Mesenchymal stem cell (in vitro differentiated cells and primary cell): ENCODE measurements around the gene DOCK6.
A peak's percentile ranks its signal among the peaks of the same experiment; 100 is the strongest.

Experiments
- DNase-seq: peaks from one replicate; pipeline ENCODE4 v3.0.0-alpha.2; 2013
- H2AFZ ChIP-seq: one replicate; pipeline ENCODE4 v1.6.1; 2013; ENCODE audit warnings: low read depth, mild to moderate bottlenecking, control low read depth, inconsistent platforms, low read length, moderate library complexity
- H2AK5ac ChIP-seq: 2 replicates; pipeline ENCODE4 v1.6.1; 2013; ENCODE audit warnings: low read length, moderate library complexity, mild to moderate bottlenecking, inconsistent platforms; ENCODE audit not compliant: severe bottlenecking
- H2BK120ac ChIP-seq: one replicate; pipeline ENCODE4 v1.6.1; 2013; ENCODE audit warnings: low read depth, mild to moderate bottlenecking, inconsistent platforms, low read length, moderate library complexity
- H2BK12ac ChIP-seq, 2 experiments: one replicate each; pipeline ENCODE4 v1.6.1; 2013; ENCODE audit warnings: inconsistent platforms in 2 of 2, low read length in 2 of 2, mild to moderate bottlenecking in 2 of 2, moderate library complexity in 2 of 2, control low read depth in 1 of 2
- H2BK15ac ChIP-seq: one replicate; pipeline ENCODE4 v1.6.1; 2013; ENCODE audit warnings: mild to moderate bottlenecking, low read depth, inconsistent platforms; ENCODE audit not compliant: poor library complexity, severe bottlenecking
- H2BK5ac ChIP-seq: 2 replicates; pipeline ENCODE4 v1.6.1; 2013; ENCODE audit warnings: low read depth, mild to moderate bottlenecking, low read length, control low read depth, inconsistent platforms; ENCODE audit not compliant: poor library complexity, severe bottlenecking
- H3K14ac ChIP-seq, 2 experiments: one replicate each; pipeline ENCODE4 v1.6.1; 2013; ENCODE audit warnings: inconsistent platforms in 2 of 2, low read length in 2 of 2, control low read depth in 1 of 2, mild to moderate bottlenecking in 1 of 2, moderate library complexity in 1 of 2
- H3K18ac ChIP-seq, 2 experiments: one replicate each; pipeline ENCODE4 v1.6.1; 2013; ENCODE audit warnings: inconsistent platforms in 2 of 2, low read length in 2 of 2, control low read depth in 1 of 2, low read depth in 1 of 2, mild to moderate bottlenecking in 1 of 2
- H3K23ac ChIP-seq, 2 experiments: one replicate each; pipeline ENCODE4 v1.6.1; 2013; ENCODE audit warnings: inconsistent platforms in 2 of 2, low read length in 2 of 2, mild to moderate bottlenecking in 2 of 2, moderate library complexity in 2 of 2, control low read depth in 1 of 2
- H3K27ac ChIP-seq: 2 replicates; pipeline ENCODE4 v1.5.1; 2013; ENCODE audit warnings: mild to moderate bottlenecking, moderate library complexity, low read length, control low read depth, inconsistent platforms; ENCODE audit not compliant: poor library complexity, severe bottlenecking
- H3K27me3 ChIP-seq, 2 experiments: 2 replicates each; pipeline versions ENCODE4 v1.6.1 to v1.7.0; 2013; ENCODE audit warnings: low read length in 2 of 2, mild to moderate bottlenecking in 2 of 2, moderate library complexity in 2 of 2, control low read depth in 1 of 2, inconsistent platforms in 1 of 2; ENCODE audit not compliant: control insufficient read depth in 1 of 2, insufficient read depth in 1 of 2
- H3K36me3 ChIP-seq, 2 experiments: 2 replicates each; pipeline versions ENCODE4 v1.6.1 to v1.7.0; 2013; ENCODE audit warnings: low read length in 2 of 2, control low read depth in 1 of 2, inconsistent platforms in 1 of 2, low read depth in 1 of 2, mild to moderate bottlenecking in 1 of 2; ENCODE audit not compliant: insufficient read depth in 2 of 2, control insufficient read depth in 1 of 2
- H3K4ac ChIP-seq, 2 experiments: one replicate each; pipeline ENCODE4 v1.6.1; 2013; ENCODE audit warnings: inconsistent platforms in 2 of 2, low read length in 2 of 2, mild to moderate bottlenecking in 2 of 2, moderate library complexity in 2 of 2, control low read depth in 1 of 2, low read depth in 1 of 2
- H3K4me1 ChIP-seq: 2 replicates; pipeline ENCODE4 v1.6.1; 2013; ENCODE audit warnings: low read depth, low read length, control low read depth; ENCODE audit not compliant: control insufficient read depth, insufficient read depth
- H3K4me2 ChIP-seq: 2 replicates; pipeline ENCODE4 v1.6.1; 2013; ENCODE audit warnings: low read length, mild to moderate bottlenecking, inconsistent platforms; ENCODE audit not compliant: poor library complexity, severe bottlenecking
- H3K4me3 ChIP-seq, 2 experiments: 2 replicates each; pipeline versions ENCODE4 v1.5.1 to v1.7.0; 2013; ENCODE audit warnings: low read length in 2 of 2, mild to moderate bottlenecking in 2 of 2, control low read depth in 1 of 2, low read depth in 1 of 2; ENCODE audit not compliant: insufficient read depth in 1 of 2
- H3K79me1 ChIP-seq: replicated peaks from 2 replicates; pipeline ENCODE4 v1.6.1; 2013; ENCODE audit warnings: mild to moderate bottlenecking, control low read depth, low read length, inconsistent platforms; ENCODE audit not compliant: poor library complexity, severe bottlenecking
- H3K9ac ChIP-seq: 2 replicates; pipeline ENCODE4 v1.7.0; 2013; ENCODE audit warnings: mild to moderate bottlenecking, low read length, moderate library complexity
- H3K9me3 ChIP-seq: 2 replicates; pipeline ENCODE4 v1.7.0; 2013; ENCODE audit warnings: mild to moderate bottlenecking, low read length; ENCODE audit not compliant: control insufficient read depth
- H4K8ac ChIP-seq: one replicate; pipeline ENCODE4 v1.6.1; 2013; ENCODE audit warnings: inconsistent platforms, mild to moderate bottlenecking, low read length, moderate library complexity
- H4K91ac ChIP-seq: one replicate; pipeline ENCODE4 v1.6.1; 2013; ENCODE audit warnings: mild to moderate bottlenecking, low read length, inconsistent platforms
- WGBS: methylation state at CpG from one replicate; pipeline ENCODE4 v1.1.7; 2013; ENCODE audit warnings: mixed read lengths; 5-methylcytosine and 5-hydroxymethylcytosine counted together

Gene DOCK6

GRCh38 chr19:11265785-11266236 is 3.5 kb upstream of the DOCK6 start:
- Histone ChIP-seq H3K27ac (no peak overlapping the region), H4K91ac (peak overlapping the region; percentile 72), H2BK15ac (no peak overlapping the region), H2BK12ac (peak overlapping the region in 1 of 2 experiments; percentile 69), H3K27me3 (peaks cover 0 to 3% of the 10 kb centered on the region in 2 experiments), H2AFZ (no peak overlapping the region), H2BK5ac (no peak overlapping the region), H4K8ac (no peak overlapping the region), H2AK5ac (no peak overlapping the region), H2BK120ac (no peak overlapping the region), H3K14ac (peak overlapping the region in 1 of 2 experiments; percentile 20), H3K79me1 (peaks cover 10% of the 10 kb centered on the region), H3K9me3 (no peaks in the 10 kb centered on the region), H3K9ac (no peak overlapping the region), H3K4me2 (no peak overlapping the region), H3K4me1 (peaks cover 21% of the 10 kb centered on the region), H3K4me3 (no peak overlapping the region), H3K18ac (peak overlapping the region in 1 of 2 experiments; percentile 2), H3K36me3 (no peaks in the 10 kb centered on the region), H3K4ac (no peak overlapping the region), H3K23ac (no peak overlapping the region)
- DNase-seq: no peak
- WGBS: 69% methylated on average over 10 of the region's 11 CpGs

- H2BK12ac ChIP-seq: peak overlapping the region; percentile 12 to 69
- peaks cover 0 to 3% of the 10 kb centered on the region in 2 experiments for H3K27me3 ChIP-seq
- H2AK5ac ChIP-seq: no peak overlapping the region
- no peak overlapping the region for H3K4ac ChIP-seq
- DNase-seq: no peak
- no peak overlapping the region for H2BK5ac ChIP-seq
- H2BK15ac ChIP-seq: peak overlapping the region; percentile 49
- 88% methylated on average over 6 of the region's 6 CpGs for WGBS
- H3K4me1 ChIP-seq: peaks cover 21% of the 10 kb centered on the region
- H4K8ac ChIP-seq: no peak overlapping the region
- H3K9me3 ChIP-seq: no peaks in the 10 kb centered on the region
- H3K79me1 ChIP-seq: peaks cover 10% of the 10 kb centered on the region
- H3K4me2 ChIP-seq: no peak overlapping the region
- no peak overlapping the region for H3K9ac ChIP-seq
- no peak overlapping the region for H3K18ac ChIP-seq
- H2BK120ac ChIP-seq: no peak overlapping the region
- H3K14ac ChIP-seq: peak overlapping the region in 1 of 2 experiments; percentile 20
- H2AFZ ChIP-seq: no peak overlapping the region
- H3K27ac ChIP-seq: no peak overlapping the region
- no peaks in the 10 kb centered on the region for H3K36me3 ChIP-seq
- H4K91ac ChIP-seq: no peak overlapping the region
- H3K4me3 ChIP-seq: no peak overlapping the region
- no peak overlapping the region for H3K23ac ChIP-seq
Observed at GRCh38 chr19:11265177-11265784, 3.0 kb upstream of the DOCK6 start.

- Histone ChIP-seq H2BK120ac (no peak overlapping the region), H4K91ac (peak overlapping the region; percentile 74), H3K4me3 (no peak overlapping the region), H3K9ac (no peak overlapping the region), H3K4me1 (peaks cover 21% of the 10 kb centered on the region), H2AK5ac (no peak overlapping the region), H3K23ac (no peak overlapping the region), H2BK12ac (peak overlapping the region in 1 of 2 experiments; percentile 37), H2BK5ac (no peak overlapping the region), H3K4me2 (no peak overlapping the region), H3K27me3 (peaks cover 0 to 3% of the 10 kb centered on the region in 2 experiments), H3K18ac (peak overlapping the region in 1 of 2 experiments; percentile 4), H2AFZ (no peak overlapping the region), H3K79me1 (peaks cover 13% of the 10 kb centered on the region), H3K36me3 (no peaks in the 10 kb centered on the region), H4K8ac (peak overlapping the region; percentile 78), H2BK15ac (no peak overlapping the region), H3K27ac (no peak overlapping the region), H3K9me3 (no peaks in the 10 kb centered on the region), H3K14ac (no peak overlapping the region), H3K4ac (peak overlapping the region in 1 of 2 experiments; percentile 80)
- 91% methylated on average over 15 of the region's 19 CpGs for WGBS
- no peak for DNase-seq
Observed at GRCh38 chr19:11264452-11265176, 2.3 kb upstream of the DOCK6 start.

GRCh38 chr19:11263726-11264125 is 1.4 kb upstream of the DOCK6 start:
- Histone ChIP-seq H4K8ac (no peak overlapping the region), H3K4me3 (no peak overlapping the region), H3K9me3 (no peaks in the 10 kb centered on the region), H3K36me3 (no peaks in the 10 kb centered on the region), H3K4ac (no peak overlapping the region), H3K9ac (no peak overlapping the region), H3K23ac (no peak overlapping the region), H2AFZ (no peak overlapping the region), H2BK12ac (no peak overlapping the region), H3K27me3 (peaks cover 0 to 3% of the 10 kb centered on the region in 2 experiments), H2AK5ac (no peak overlapping the region), H2BK120ac (no peak overlapping the region), H4K91ac (no peak overlapping the region), H3K4me1 (peaks cover 20% of the 10 kb centered on the region), H2BK5ac (no peak overlapping the region), H2BK15ac (no peak overlapping the region), H3K14ac (no peak overlapping the region), H3K79me1 (peaks cover 15% of the 10 kb centered on the region), H3K27ac (no peak overlapping the region), H3K4me2 (no peak overlapping the region), H3K18ac (no peak overlapping the region)
- 100% methylated on average over 4 of the region's 6 CpGs for WGBS
- DNase-seq: no peak
